Endodermal cell (in vitro differentiated cells): ENCODE data around the gene GAN. TPM values are rescaled to one million over a fixed set of nuclear protein-coding genes. Genes with fewer than 3 reads are reported as not detected.

Source experiments
- DNase-seq: peaks from one replicate; pipeline ENCODE4 v3.0.0-alpha.2; 2017
- H3K27ac ChIP-seq: 2 replicates; pipeline ENCODE4 v1.5.1; 2013; ENCODE audit warnings: mild to moderate bottlenecking, low read depth, low read length, moderate library complexity
- H3K27me3 ChIP-seq: 2 replicates; pipeline ENCODE4 v1.6.1; 2013; ENCODE audit warnings: mild to moderate bottlenecking, low read length, moderate library complexity; ENCODE audit not compliant: insufficient read depth, control insufficient read depth, poor library complexity, severe bottlenecking
- H3K36me3 ChIP-seq: 2 replicates; pipeline ENCODE4 v1.7.0; 2013; ENCODE audit warnings: mild to moderate bottlenecking, low read length, moderate library complexity; ENCODE audit not compliant: control insufficient read depth, insufficient read depth
- H3K4me1 ChIP-seq: one replicate; pipeline ENCODE4 v1.7.0; 2013; ENCODE audit warnings: low read length; ENCODE audit not compliant: control insufficient read depth, insufficient read depth
- H3K4me3 ChIP-seq: 2 replicates; pipeline ENCODE4 v1.5.1; 2013; ENCODE audit warnings: mild to moderate bottlenecking, low read length, moderate library complexity
- H3K9ac ChIP-seq: 2 replicates; pipeline ENCODE4 v1.6.1; 2013; ENCODE audit warnings: mild to moderate bottlenecking, low read length, moderate library complexity; ENCODE audit not compliant: poor library complexity, severe bottlenecking; ENCODE audit errors: extremely low read depth
- H3K9me3 ChIP-seq: 2 replicates; pipeline ENCODE4 v1.6.1; 2013; ENCODE audit warnings: mild to moderate bottlenecking, low read length, moderate library complexity; ENCODE audit not compliant: control insufficient read depth
- H3K27ac Mint-ChIP-seq: 2 replicates; pipeline ENCODE4 v1.8.0; 2020; ENCODE audit warnings: mixed read lengths
- H3K27me3 Mint-ChIP-seq: 2 replicates; pipeline ENCODE4 v1.8.0; 2021; ENCODE audit warnings: mild to moderate bottlenecking, mixed read lengths; ENCODE audit not compliant: insufficient read depth
- H3K36me3 Mint-ChIP-seq: 2 replicates; pipeline ENCODE4 v1.8.0; 2020; ENCODE audit warnings: low read depth, mixed read lengths
- H3K4me1 Mint-ChIP-seq: 2 replicates; pipeline ENCODE4 v1.8.0; 2020; ENCODE audit warnings: mixed read lengths
- H3K4me3 Mint-ChIP-seq: 2 replicates; pipeline ENCODE4 v1.8.0; 2020; ENCODE audit warnings: mild to moderate bottlenecking, moderate library complexity, mixed read lengths
- H3K9me3 Mint-ChIP-seq: 2 replicates; pipeline ENCODE4 v1.8.0; 2020; ENCODE audit warnings: mild to moderate bottlenecking, mixed read lengths
- WGBS, 2 experiments: methylation state at CpG; one replicate each; pipeline versions ENCODE4 v1.1.5 to v1.1.7; 2013; ENCODE audit warnings: missing lambda C conversion rate in 2 of 2, mixed read lengths in 1 of 2; ENCODE audit not compliant: insufficient coverage in 1 of 2, insufficient read length in 1 of 2; 5-methylcytosine and 5-hydroxymethylcytosine counted together
- total RNA-seq, 2 donors: library from RNA; stranded (reverse); fragmentation: NEBNext Ultra II Directional in 1 of 2; extraction: Animal tissue kit (Norgen Biotek cat#: 25700) in 1 of 2; gene quantifications; 2 replicates in 1 of 2; 3 replicates in 1 of 2; pipeline ENCODE4 v1.2.1, GENCODE V29; 2021
- TF ChIP-seq, protein P1 (sequence below): fragments of 200-600 bp; sonication (generic); conservative IDR thresholded peaks from 2 replicates; pipeline ENCODE4 v1.5.0; 2021; ENCODE audit warnings: antibody characterized with exemption, mild to moderate bottlenecking

Gene GAN
- total RNA-seq, 2 donors from 2014 or later: 23.4 to 28.9 TPM

DNA sequence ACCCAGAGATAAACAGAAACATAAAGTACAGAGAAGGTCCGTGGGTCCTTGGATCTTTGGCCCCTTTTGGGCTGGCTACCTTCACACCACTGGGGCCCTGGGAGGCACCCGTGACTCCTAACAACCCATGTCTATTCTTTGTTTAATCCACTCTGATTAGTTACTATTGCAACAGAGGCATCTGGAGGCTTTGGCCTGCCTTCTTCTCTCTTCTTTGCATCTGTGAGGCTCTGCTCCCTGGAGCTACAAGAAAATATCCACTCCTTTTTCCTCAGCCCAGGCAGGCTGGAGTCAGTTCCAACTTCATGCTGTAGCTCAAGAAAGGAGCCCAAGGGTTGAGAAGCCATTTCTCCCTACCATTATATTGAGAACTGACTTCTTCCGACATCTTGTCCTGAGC is 120.3 kb downstream of the GAN start:
- no peaks in the 10 kb centered on the region for H3K27me3 ChIP-seq
- H3K4me1 ChIP-seq: peaks cover 3% of the 10 kb centered on the region
- H3K9ac ChIP-seq: no peak overlapping the region
- Mint-ChIP-seq H3K4me3 (no peak overlapping the region), H3K4me1 (peaks cover 19% of the 10 kb centered on the region), H3K36me3 (no peaks in the 10 kb centered on the region), H3K27me3 (peaks cover 8% of the 10 kb centered on the region), H3K27ac (no peak overlapping the region), H3K9me3 (no peaks in the 10 kb centered on the region)
- no peak for DNase-seq
- H3K4me3 ChIP-seq: no peak overlapping the region
- TF ChIP-seq, protein P1, sequence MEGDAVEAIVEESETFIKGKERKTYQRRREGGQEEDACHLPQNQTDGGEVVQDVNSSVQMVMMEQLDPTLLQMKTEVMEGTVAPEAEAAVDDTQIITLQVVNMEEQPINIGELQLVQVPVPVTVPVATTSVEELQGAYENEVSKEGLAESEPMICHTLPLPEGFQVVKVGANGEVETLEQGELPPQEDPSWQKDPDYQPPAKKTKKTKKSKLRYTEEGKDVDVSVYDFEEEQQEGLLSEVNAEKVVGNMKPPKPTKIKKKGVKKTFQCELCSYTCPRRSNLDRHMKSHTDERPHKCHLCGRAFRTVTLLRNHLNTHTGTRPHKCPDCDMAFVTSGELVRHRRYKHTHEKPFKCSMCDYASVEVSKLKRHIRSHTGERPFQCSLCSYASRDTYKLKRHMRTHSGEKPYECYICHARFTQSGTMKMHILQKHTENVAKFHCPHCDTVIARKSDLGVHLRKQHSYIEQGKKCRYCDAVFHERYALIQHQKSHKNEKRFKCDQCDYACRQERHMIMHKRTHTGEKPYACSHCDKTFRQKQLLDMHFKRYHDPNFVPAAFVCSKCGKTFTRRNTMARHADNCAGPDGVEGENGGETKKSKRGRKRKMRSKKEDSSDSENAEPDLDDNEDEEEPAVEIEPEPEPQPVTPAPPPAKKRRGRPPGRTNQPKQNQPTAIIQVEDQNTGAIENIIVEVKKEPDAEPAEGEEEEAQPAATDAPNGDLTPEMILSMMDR: no peak
- no peaks in the 10 kb centered on the region for H3K9me3 ChIP-seq
- no peak overlapping the region for H3K27ac ChIP-seq
- WGBS, 2 experiments: 80 to 83% methylated on average over 2 to 3 of the region's 3 CpGs
- H3K36me3 ChIP-seq: no peaks in the 10 kb centered on the region

DNA sequence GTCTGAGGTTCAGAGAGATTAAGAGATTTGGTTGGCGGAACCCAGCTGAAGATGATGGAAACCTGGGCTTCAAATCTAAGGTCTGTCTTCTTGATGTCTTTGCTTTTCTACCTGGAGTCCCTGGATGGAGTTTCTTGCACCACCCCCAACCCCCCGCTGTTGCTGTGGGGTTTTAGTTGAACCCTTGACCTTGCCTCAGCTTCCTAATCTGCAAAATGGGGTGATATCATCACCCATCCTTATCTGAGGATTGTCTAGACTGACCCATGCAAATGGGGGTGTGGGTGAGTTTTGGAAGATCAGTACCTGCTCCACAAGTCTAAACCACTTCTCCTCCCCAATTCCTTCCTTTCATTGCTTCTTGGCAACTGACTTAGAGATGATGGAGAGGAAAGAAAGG is 120.8 kb downstream of the GAN start:
- no peak overlapping the region for H3K4me3 ChIP-seq
- DNase-seq: no peak
- WGBS, 2 experiments: 100% methylated on average over 1 to 2 of the region's 2 CpGs
- no peaks in the 10 kb centered on the region for H3K9me3 ChIP-seq
- Mint-ChIP-seq H3K36me3 (no peaks in the 10 kb centered on the region), H3K4me1 (peaks cover 19% of the 10 kb centered on the region), H3K27me3 (peaks cover 8% of the 10 kb centered on the region), H3K4me3 (no peak overlapping the region), H3K9me3 (no peaks in the 10 kb centered on the region), H3K27ac (no peak overlapping the region)
- H3K36me3 ChIP-seq: no peaks in the 10 kb centered on the region
- no peaks in the 10 kb centered on the region for H3K27me3 ChIP-seq
- peaks cover 3% of the 10 kb centered on the region for H3K4me1 ChIP-seq
- TF ChIP-seq, protein P1: no peak
- H3K9ac ChIP-seq: no peak overlapping the region
- no peak overlapping the region for H3K27ac ChIP-seq

DNA sequence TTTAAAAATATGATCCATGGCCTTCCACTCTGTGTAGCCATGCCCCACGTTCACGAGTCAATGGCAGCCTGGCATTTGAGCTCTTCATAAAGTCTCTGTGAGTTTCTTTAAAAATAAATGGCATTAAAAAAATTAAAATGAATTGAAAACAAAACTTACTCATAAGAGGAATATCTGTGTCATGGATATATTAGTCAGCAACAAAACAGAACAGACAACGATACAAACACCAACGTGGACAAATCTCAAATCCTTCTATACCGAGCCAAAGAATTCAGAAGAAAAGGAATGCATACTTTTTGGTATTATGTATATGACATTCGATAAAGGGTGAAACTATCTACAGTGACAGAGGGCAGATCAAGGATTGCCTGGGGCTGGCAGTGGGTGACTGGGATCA is 121.6 kb downstream of the GAN start:
- Histone ChIP-seq H3K4me1 (peaks cover 3% of the 10 kb centered on the region), H3K36me3 (no peaks in the 10 kb centered on the region), H3K4me3 (no peak overlapping the region), H3K27me3 (peaks cover 2% of the 10 kb centered on the region), H3K9me3 (no peaks in the 10 kb centered on the region), H3K27ac (no peak overlapping the region), H3K9ac (no peak overlapping the region)
- Mint-ChIP-seq H3K27ac (no peak overlapping the region), H3K36me3 (no peaks in the 10 kb centered on the region), H3K4me1 (peaks cover 19% of the 10 kb centered on the region), H3K27me3 (peaks cover 15% of the 10 kb centered on the region), H3K9me3 (no peaks in the 10 kb centered on the region), H3K4me3 (no peak overlapping the region)
- TF ChIP-seq, protein P1: no peak
- DNase-seq: no peak
- WGBS, 2 experiments: 96 to 100% methylated on average over 2 to 6 of the region's 6 CpGs
